GM12872 (cell line): Measurements from ENCODE around the gene CASP10.

ENCODE experiments used
- TF ChIP-seq, protein P1 (sequence below): IDR thresholded peaks from 3 replicates; pipeline ENCODE4 v1.5.1; 2011; ENCODE audit warnings: low read depth, mild to moderate bottlenecking, low read length, moderate library complexity; ENCODE audit not compliant: insufficient read depth

CASP10 gene

DNA sequence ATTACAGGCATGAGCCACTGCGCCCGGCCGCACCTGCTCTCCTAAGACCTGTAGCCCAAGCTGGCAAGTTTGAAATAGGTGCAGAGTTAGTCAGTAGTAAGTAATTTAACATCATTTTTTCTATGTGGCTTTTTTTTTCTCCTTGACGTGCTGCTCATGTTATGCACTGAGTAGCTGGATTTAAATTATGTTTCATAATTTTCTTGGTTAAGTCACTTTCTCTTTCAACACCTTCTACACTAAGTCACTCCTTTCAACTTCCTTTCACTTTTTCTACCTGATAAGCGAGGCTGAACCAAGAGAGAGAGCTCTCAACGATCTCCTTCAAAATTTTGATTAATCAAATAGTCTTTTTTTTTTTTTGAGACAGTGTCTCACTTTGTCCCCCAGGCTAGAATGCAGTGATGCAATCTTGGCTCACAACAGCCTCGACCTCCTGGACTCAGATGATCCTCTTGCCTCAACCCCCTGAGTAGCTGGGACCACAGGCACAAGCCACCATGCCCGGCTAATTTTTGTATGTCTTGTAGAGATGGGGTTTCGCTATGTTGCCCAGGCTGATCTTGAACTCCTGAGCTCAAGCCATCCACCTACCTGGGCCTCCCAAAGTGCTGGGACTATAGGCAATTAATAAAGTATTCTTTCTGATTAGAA is 90.5 kb downstream of the CASP10 start:
- TF ChIP-seq, protein P1, sequence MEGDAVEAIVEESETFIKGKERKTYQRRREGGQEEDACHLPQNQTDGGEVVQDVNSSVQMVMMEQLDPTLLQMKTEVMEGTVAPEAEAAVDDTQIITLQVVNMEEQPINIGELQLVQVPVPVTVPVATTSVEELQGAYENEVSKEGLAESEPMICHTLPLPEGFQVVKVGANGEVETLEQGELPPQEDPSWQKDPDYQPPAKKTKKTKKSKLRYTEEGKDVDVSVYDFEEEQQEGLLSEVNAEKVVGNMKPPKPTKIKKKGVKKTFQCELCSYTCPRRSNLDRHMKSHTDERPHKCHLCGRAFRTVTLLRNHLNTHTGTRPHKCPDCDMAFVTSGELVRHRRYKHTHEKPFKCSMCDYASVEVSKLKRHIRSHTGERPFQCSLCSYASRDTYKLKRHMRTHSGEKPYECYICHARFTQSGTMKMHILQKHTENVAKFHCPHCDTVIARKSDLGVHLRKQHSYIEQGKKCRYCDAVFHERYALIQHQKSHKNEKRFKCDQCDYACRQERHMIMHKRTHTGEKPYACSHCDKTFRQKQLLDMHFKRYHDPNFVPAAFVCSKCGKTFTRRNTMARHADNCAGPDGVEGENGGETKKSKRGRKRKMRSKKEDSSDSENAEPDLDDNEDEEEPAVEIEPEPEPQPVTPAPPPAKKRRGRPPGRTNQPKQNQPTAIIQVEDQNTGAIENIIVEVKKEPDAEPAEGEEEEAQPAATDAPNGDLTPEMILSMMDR = no peak

GRCh38 chr2:201275069-201275468 is 92.1 kb downstream of the CASP10 start:
- TF ChIP-seq, protein P1 = no peak

- TF ChIP-seq, protein P1 = no peak
These were observed 93.0 kb downstream of the CASP10 start for GRCh38 chr2:201275990-201276389.

GRCh38 chr2:201276511-201276910 is 93.6 kb downstream of the CASP10 start:
- TF ChIP-seq, protein P1 = no peak
